PFSK-1 (cell line): ENCODE data around the gene HMHB1.

Source experiments
- POLR2AphosphoS5 ChIP-seq: IDR thresholded peaks from 2 replicates; pipeline ENCODE4 v1.6.1; 2012; ENCODE audit warnings: low read depth, mild to moderate bottlenecking, control low read depth, low read length, moderate library complexity
- SIN3A ChIP-seq: IDR thresholded peaks from 2 replicates; pipeline ENCODE4 v1.6.1; 2012; ENCODE audit warnings: mild to moderate bottlenecking, low read length, moderate library complexity, borderline replicate concordance; ENCODE audit not compliant: insufficient read depth
- TAF1 ChIP-seq: IDR thresholded peaks from 2 replicates; pipeline ENCODE4 v1.6.1; 2012; ENCODE audit warnings: low read length, control low read depth, borderline replicate concordance; ENCODE audit not compliant: insufficient read depth
- TF ChIP-seq, protein P1 (sequence below), 2 experiments: IDR thresholded peaks; 2 replicates each; pipeline versions ENCODE4 v1.6.1 to v1.8.0; 2011 to 2012; ENCODE audit warnings: low read depth in 2 of 2, low read length in 2 of 2, control low read depth in 1 of 2, inconsistent platforms in 1 of 2, mild to moderate bottlenecking in 1 of 2, moderate library complexity in 1 of 2; ENCODE audit not compliant: insufficient read depth in 1 of 2

DNA sequence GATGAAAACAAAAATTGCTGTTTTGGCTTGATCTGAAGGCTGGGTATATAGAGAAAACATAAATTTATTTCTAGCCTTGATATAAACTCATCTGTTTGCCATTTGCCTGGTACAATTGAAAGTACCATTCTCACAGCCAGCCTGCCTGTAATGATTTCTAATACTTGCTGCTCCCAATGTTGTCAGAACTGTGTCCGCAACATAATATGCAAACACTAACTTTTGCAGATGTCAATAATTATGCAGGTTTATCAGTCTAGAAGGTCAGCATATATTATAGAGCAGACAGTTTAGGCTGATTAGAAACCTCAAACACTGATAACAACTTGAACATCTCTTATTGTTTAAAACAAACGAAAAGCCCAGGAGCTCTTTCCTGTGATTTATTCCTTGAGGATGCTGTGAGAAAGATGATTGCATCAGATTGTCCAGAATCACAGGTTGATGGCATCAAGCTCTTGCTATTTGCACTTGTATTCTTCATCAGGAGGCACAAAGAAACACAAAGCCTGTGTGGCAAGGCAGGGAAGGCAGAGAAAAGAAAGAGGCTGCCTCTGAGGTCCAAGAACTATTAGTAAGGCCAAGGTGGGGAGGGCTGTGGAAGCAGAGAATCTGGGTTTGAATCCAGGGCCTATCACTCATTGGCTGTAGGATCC, 21.4 kb upstream of the HMHB1 start:
- TF ChIP-seq, protein P1, sequence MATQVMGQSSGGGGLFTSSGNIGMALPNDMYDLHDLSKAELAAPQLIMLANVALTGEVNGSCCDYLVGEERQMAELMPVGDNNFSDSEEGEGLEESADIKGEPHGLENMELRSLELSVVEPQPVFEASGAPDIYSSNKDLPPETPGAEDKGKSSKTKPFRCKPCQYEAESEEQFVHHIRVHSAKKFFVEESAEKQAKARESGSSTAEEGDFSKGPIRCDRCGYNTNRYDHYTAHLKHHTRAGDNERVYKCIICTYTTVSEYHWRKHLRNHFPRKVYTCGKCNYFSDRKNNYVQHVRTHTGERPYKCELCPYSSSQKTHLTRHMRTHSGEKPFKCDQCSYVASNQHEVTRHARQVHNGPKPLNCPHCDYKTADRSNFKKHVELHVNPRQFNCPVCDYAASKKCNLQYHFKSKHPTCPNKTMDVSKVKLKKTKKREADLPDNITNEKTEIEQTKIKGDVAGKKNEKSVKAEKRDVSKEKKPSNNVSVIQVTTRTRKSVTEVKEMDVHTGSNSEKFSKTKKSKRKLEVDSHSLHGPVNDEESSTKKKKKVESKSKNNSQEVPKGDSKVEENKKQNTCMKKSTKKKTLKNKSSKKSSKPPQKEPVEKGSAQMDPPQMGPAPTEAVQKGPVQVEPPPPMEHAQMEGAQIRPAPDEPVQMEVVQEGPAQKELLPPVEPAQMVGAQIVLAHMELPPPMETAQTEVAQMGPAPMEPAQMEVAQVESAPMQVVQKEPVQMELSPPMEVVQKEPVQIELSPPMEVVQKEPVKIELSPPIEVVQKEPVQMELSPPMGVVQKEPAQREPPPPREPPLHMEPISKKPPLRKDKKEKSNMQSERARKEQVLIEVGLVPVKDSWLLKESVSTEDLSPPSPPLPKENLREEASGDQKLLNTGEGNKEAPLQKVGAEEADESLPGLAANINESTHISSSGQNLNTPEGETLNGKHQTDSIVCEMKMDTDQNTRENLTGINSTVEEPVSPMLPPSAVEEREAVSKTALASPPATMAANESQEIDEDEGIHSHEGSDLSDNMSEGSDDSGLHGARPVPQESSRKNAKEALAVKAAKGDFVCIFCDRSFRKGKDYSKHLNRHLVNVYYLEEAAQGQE (IDR thresholded peaks at IDR 0.05; ENCODE audit: insufficient read depth in 1 of 2, low read depth in 2 of 2, low read length in 2 of 2) = no peak
- TF ChIP-seq TAF1 (no peak), POLR2AphosphoS5 (no peak), SIN3A (no peak)
